Kidney (tissue), 14 donors: ENCODE measurements around the gene WWOX. TPM values are rescaled to one million over a fixed set of nuclear protein-coding genes. Genes with fewer than 3 reads are reported as not detected.
A peak's percentile ranks its signal among the peaks of the same experiment; 100 is the strongest.

Experiments
- DNase-seq, 5 donors: peaks; one replicate each; pipeline ENCODE4 v3.0.0-alpha.2; 2013 to 2020
- FAIRE-seq: peaks from 2 replicates; lab custom pipeline; 2012; peaks lifted over from hg19 to GRCh38; lab: Jason Lieb, UNC
- H3K27ac ChIP-seq, 2 donors: one replicate each; pipeline ENCODE4 v1.7.0; 2013; ENCODE audit warnings: low read depth in 2 of 2, low read length in 2 of 2, inconsistent platforms in 1 of 2
- H3K27me3 ChIP-seq: one replicate; pipeline ENCODE4 v1.7.1; 2013; ENCODE audit warnings: low read length, inconsistent platforms; ENCODE audit not compliant: control insufficient read depth, insufficient read depth
- H3K36me3 ChIP-seq, 3 donors: one replicate each; pipeline versions ENCODE4 v1.7.0 to v1.7.1; 2013; ENCODE audit warnings: low read length in 3 of 3, control low read depth in 1 of 3, inconsistent platforms in 1 of 3; ENCODE audit not compliant: insufficient read depth in 3 of 3, control insufficient read depth in 2 of 3
- H3K4me1 ChIP-seq, 3 donors: one replicate each; pipeline versions ENCODE4 v1.7.0 to v1.7.1; 2013; ENCODE audit warnings: low read length in 3 of 3, inconsistent platforms in 1 of 3, low read depth in 1 of 3; ENCODE audit not compliant: control insufficient read depth in 2 of 3, insufficient read depth in 2 of 3
- H3K4me3 ChIP-seq, 3 donors: one replicate each; pipeline versions ENCODE4 v1.7.0 to v1.8.1; 2013; ENCODE audit warnings: low read length in 3 of 3, control low read depth in 1 of 3, inconsistent platforms in 1 of 3
- H3K9ac ChIP-seq, 3 donors: one replicate each; pipeline versions ENCODE4 v1.7.0 to v1.7.1; 2013; ENCODE audit warnings: low read length in 3 of 3, control low read depth in 1 of 3, inconsistent platforms in 1 of 3
- H3K9me3 ChIP-seq, 3 donors: one replicate each; pipeline versions ENCODE4 v1.7.0 to v1.7.1; 2013; ENCODE audit warnings: low read length in 3 of 3, control low read depth in 1 of 3, inconsistent platforms in 1 of 3; ENCODE audit not compliant: control insufficient read depth in 2 of 3, insufficient read depth in 1 of 3
- CTCF ChIP-seq: IDR thresholded peaks from 3 replicates; pipeline ENCODE4 v1.5.1; 2012; ENCODE audit warnings: mild to moderate bottlenecking, moderate library complexity, borderline replicate concordance; ENCODE audit not compliant: insufficient read depth; ENCODE audit errors: extremely low read depth
- intact Hi-C: fragments of 100-400 bp; cut with DNase I; formaldehyde crosslinking; loops from one replicate; pipeline ENCODE4 v1.11.1; 2022
- polyA plus RNA-seq: library from polyadenylated mRNA; stranded (reverse); fragments of 350-450 nt; fragmentation: Illumina TruSeq; extraction: RNeasy Lipid Tissue Mini Kit (QIAGEN cat#74804); gene quantifications from one replicate; pipeline ENCODE4 v1.2.3, GENCODE V29; 2014; ENCODE audit warnings: low read depth, low replicate concordance; ENCODE audit not compliant: insufficient read depth
- total RNA-seq: library from RNA; stranded (reverse); fragmentation: NEBNext Ultra II Directional; extraction: Animal tissue kit (Norgen Biotek cat#: 25700); gene quantifications from one replicate; pipeline ENCODE4 v1.2.1, GENCODE V29; 2021
- donor health status: control.
- donor health status: control.
- donor health status: control.
- donor health status: control.
- donor health status: control.
- donor health status: DM: yes; HTN: yes; CAD: no.
- donor health status: Normal renal cell carcinoma (clear cell type).

Gene WWOX
- total and polyA plus RNA-seq, 2 donors from 2014 or later, result 22.5 to 30.3 TPM

DNA sequence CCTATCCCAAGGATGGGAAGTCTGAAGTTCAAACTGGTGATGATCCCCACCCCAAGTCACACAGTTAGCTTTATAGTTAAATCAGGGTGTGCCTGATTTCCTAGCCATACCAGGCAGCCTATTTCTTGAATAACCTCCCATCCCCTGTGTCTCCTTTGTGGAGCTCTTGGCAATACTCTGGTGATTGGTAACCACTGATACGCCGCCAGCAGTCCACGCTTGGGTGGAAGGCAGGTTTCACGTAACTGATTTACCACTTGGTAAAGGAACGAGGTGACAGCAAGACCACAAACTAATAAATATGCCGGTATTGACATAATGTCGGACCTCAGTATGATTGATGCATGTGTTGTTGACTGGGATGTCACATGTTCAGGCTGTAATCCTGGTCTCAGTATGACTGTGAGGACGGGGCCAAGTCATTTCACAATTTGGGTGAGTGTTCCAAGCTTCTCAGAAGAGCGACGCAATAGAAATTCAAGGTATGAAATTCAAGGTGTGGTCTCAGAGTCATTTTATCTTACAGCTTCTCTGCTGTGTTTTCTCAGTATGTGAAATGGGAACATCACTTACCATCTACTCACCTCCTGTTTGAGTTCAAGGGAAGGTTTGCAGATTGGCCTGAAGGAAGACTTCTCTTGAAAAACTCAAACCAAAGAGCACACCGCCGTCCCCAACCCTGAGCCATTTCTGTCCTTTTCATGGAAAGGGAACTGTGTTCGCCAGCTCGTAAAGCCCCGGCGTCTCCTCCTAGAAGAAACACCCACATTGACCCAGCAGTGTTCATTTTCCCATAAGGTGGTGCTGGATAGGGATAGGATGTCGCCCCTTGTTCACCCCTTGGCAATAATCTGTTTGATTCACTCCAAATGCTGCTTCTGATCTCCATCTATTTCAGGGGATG lies 678.9 kb downstream of the WWOX start:
- no peak overlapping the region for H3K27ac ChIP-seq
- no peak overlapping the region for H3K9ac ChIP-seq
- no peak for FAIRE-seq
- intact Hi-C loops, result no loop called here
- no peaks in the 10 kb centered on the region for H3K27me3 ChIP-seq
- DNase-seq, result peak in 1 of 5 donors; percentile 19
- H3K9me3 ChIP-seq, result no peaks in the 10 kb centered on the region
- no peaks in the 10 kb centered on the region for H3K36me3 ChIP-seq
- H3K4me3 ChIP-seq, result no peak overlapping the region
- no peak for TF ChIP-seq CTCF
- no peaks in the 10 kb centered on the region for H3K4me1 ChIP-seq

DNA sequence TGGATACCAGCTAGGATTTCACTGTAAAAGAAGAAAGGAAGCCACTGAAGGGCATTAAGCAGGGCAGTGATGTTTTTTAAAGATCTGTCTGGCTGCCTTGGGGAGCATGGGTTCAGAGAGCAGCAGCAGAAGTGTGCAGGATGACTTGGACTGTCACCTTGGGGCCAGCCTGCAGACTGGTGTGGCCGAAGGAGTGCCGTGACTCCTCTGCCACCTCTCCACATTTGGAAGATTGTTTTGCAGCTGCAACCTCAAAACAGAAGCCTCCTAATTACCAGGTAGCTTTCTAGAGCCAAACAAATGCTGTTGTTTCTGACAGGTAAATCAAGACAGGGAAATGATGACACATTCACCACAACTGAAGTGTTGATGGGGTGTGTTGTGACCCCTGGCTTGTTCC lies 681.4 kb downstream of the WWOX start:
- Histone ChIP-seq H3K4me3 (no peak overlapping the region), H3K9ac (no peak overlapping the region), H3K27me3 (no peaks in the 10 kb centered on the region), H3K4me1 (no peaks in the 10 kb centered on the region), H3K9me3 (no peaks in the 10 kb centered on the region), H3K36me3 (no peaks in the 10 kb centered on the region), H3K27ac (no peak overlapping the region)
- FAIRE-seq, result no peak
- no peak for TF ChIP-seq CTCF
- DNase-seq, result no peak
- intact Hi-C loops, result no loop called here

DNA sequence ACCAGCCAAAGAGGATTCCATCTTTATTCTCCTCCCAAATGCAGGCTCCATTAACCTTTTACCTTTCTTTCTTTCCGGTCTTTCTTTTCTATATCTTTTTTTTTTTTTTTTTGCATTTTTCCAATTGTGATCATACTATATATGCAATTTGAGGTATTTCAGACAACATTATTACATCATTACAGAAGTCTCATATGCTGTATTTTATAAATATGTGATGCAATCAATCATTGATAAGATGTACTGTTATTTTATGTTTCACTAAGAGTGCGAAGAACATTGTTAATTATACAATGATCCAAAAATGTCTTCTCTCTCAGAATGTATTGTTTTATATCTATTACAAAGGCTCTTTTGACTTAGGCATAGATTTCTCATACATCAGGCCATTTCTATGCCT lies 683.1 kb downstream of the WWOX start:
- Histone ChIP-seq H3K4me1 (no peaks in the 10 kb centered on the region), H3K27me3 (no peaks in the 10 kb centered on the region), H3K9me3 (no peaks in the 10 kb centered on the region), H3K9ac (no peak overlapping the region), H3K4me3 (no peak overlapping the region), H3K27ac (no peak overlapping the region), H3K36me3 (no peaks in the 10 kb centered on the region)
- DNase-seq (no peak), FAIRE-seq (no peak)
- no peak for TF ChIP-seq CTCF
- intact Hi-C loops, result no loop called here
